ENCODE data around the gene CPLX1.
"Not testable (repeated sequence)": the region's sequence is repeated elsewhere in the genome, so short reads cannot be mapped to it uniquely, and the experiment has no call there.

The CPLX1 gene

GRCh38 chr4:757111-757510, 68.8 kb downstream of the CPLX1 start:
- DNase-seq (ENCODE audit: low spot score): no peak

- no peak for DNase-seq (ENCODE audit: low spot score)
Observed at GRCh38 chr4:754221-755120, 71.5 kb downstream of the CPLX1 start.

- not testable (repeated sequence) for DNase-seq (ENCODE audit: low spot score)
Observed at GRCh38 chr4:753186-753585, 72.7 kb downstream of the CPLX1 start.

GRCh38 chr4:752196-752861, 73.6 kb downstream of the CPLX1 start:
- no peak for DNase-seq (ENCODE audit: low spot score)

GRCh38 chr4:751676-752075, 74.3 kb downstream of the CPLX1 start:
- DNase-seq (ENCODE audit: low spot score): no peak

- no peak for DNase-seq (ENCODE audit: low spot score)
Observed at GRCh38 chr4:749698-750666, 75.9 kb downstream of the CPLX1 start.

GRCh38 chr4:748461-748860, 77.5 kb downstream of the CPLX1 start:
- DNase-seq (ENCODE audit: low spot score): no peak

GRCh38 chr4:747546-748170, 78.3 kb downstream of the CPLX1 start:
- no peak for DNase-seq (ENCODE audit: low spot score)

GRCh38 chr4:744212-744841, 81.6 kb downstream of the CPLX1 start:
- DNase-seq (ENCODE audit: low spot score): no peak

- no peak for DNase-seq (ENCODE audit: low spot score)
Observed at GRCh38 chr4:743463-744211, 82.3 kb downstream of the CPLX1 start.

- DNase-seq (ENCODE audit: low spot score): peak; percentile 97
Observed at GRCh38 chr4:742742-743311, 83.1 kb downstream of the CPLX1 start.

GRCh38 chr4:742096-742741, 83.7 kb downstream of the CPLX1 start:
- no peak for DNase-seq (ENCODE audit: low spot score)

GRCh38 chr4:740656-741282, 85.2 kb downstream of the CPLX1 start:
- no peak for DNase-seq (ENCODE audit: low spot score)

GRCh38 chr4:740011-740410, 85.9 kb downstream of the CPLX1 start:
- DNase-seq (ENCODE audit: low spot score): no peak

GRCh38 chr4:739569-739968, 86.4 kb downstream of the CPLX1 start:
- DNase-seq (ENCODE audit: low spot score): no peak

GRCh38 chr4:738781-739280, 87.1 kb downstream of the CPLX1 start:
- no peak for DNase-seq (ENCODE audit: low spot score)

- not testable (repeated sequence) for DNase-seq (ENCODE audit: low spot score)
Observed at GRCh38 chr4:736561-736960, 89.4 kb downstream of the CPLX1 start.

- DNase-seq (ENCODE audit: low spot score): no peak
Observed at GRCh38 chr4:735583-735982, 90.3 kb downstream of the CPLX1 start.
